ENCODE data around the gene FOXP1. TPM values are rescaled to one million over a fixed set of nuclear protein-coding genes. Genes with fewer than 3 reads are reported as not detected.

Gene FOXP1
- total and polyA plus RNA-seq, 2 donors (not counting 1 experiment from before 2014, with no cell fraction given): 70.3 to 101 TPM

- Histone ChIP-seq H3K4me1 (ENCODE audit: control insufficient read depth, extremely low read depth, insufficient read depth, low read length) (no peaks in the 10 kb centered on the region), H3K4me2 (ENCODE audit: extremely low read depth, insufficient read depth, low read length) (no peak overlapping the region), H4K20me1 (ENCODE audit: control insufficient read depth, extremely low read depth, insufficient read depth, low read length) (no peaks in the 10 kb centered on the region), H3K27me3 (ENCODE audit: control insufficient read depth, insufficient read depth, low read length) (no peaks in the 10 kb centered on the region), H3K36me3 (ENCODE audit: control insufficient read depth, insufficient read depth, low read length) (no peaks in the 10 kb centered on the region), H3K27ac (ENCODE audit: insufficient read depth, low read length) (no peak overlapping the region), H3K9me3 (ENCODE audit: control insufficient read depth, insufficient read depth, low read depth, low read length) (no peaks in the 10 kb centered on the region), H3K4me3 (replicated peaks in 1 of 4; ENCODE audit: control extremely low read depth in 1 of 4, insufficient read depth in 1 of 4, low read depth in 3 of 4, low read length in 4 of 4) (no peak overlapping the region), H3K79me2 (ENCODE audit: control insufficient read depth, insufficient read depth, low read length) (no peaks in the 10 kb centered on the region), H3K9ac (ENCODE audit: insufficient read depth, low read length) (no peak overlapping the region), H2AFZ (ENCODE audit: low read length) (no peak overlapping the region)
- TF ChIP-seq CTCF (conservative IDR thresholded peaks at IDR 0.05 in 1 of 2, IDR thresholded peaks at IDR 0.05 in 1 of 2; ENCODE audit: low read depth in 1 of 2, low read length in 2 of 2) (no peak), EZH2 (IDR thresholded peaks at IDR 0.05; ENCODE audit: low read length, missing control alignments) (no peak)
- DNase-seq (ENCODE audit: low read depth in 2 of 2): no peak
Observed at GRCh38 chr3:71614426-71614825, 30.9 kb upstream of the FOXP1 start.

GRCh38 chr3:71611099-71611498, 27.6 kb upstream of the FOXP1 start:
- Histone ChIP-seq H2AFZ (ENCODE audit: low read length) (no peak overlapping the region), H3K9me3 (ENCODE audit: control insufficient read depth, insufficient read depth, low read depth, low read length) (no peaks in the 10 kb centered on the region), H3K9ac (ENCODE audit: insufficient read depth, low read length) (no peak overlapping the region), H3K36me3 (ENCODE audit: control insufficient read depth, insufficient read depth, low read length) (no peaks in the 10 kb centered on the region), H3K27ac (ENCODE audit: insufficient read depth, low read length) (no peak overlapping the region), H4K20me1 (ENCODE audit: control insufficient read depth, extremely low read depth, insufficient read depth, low read length) (no peaks in the 10 kb centered on the region), H3K4me2 (ENCODE audit: extremely low read depth, insufficient read depth, low read length) (no peak overlapping the region), H3K79me2 (ENCODE audit: control insufficient read depth, insufficient read depth, low read length) (no peaks in the 10 kb centered on the region), H3K4me1 (ENCODE audit: control insufficient read depth, extremely low read depth, insufficient read depth, low read length) (no peaks in the 10 kb centered on the region), H3K27me3 (ENCODE audit: control insufficient read depth, insufficient read depth, low read length) (no peaks in the 10 kb centered on the region), H3K4me3 (replicated peaks in 1 of 4; ENCODE audit: control extremely low read depth in 1 of 4, insufficient read depth in 1 of 4, low read depth in 3 of 4, low read length in 4 of 4) (no peak overlapping the region)
- TF ChIP-seq CTCF (conservative IDR thresholded peaks at IDR 0.05 in 1 of 2, IDR thresholded peaks at IDR 0.05 in 1 of 2; ENCODE audit: low read depth in 1 of 2, low read length in 2 of 2): no peak
- TF ChIP-seq EZH2 (IDR thresholded peaks at IDR 0.05; ENCODE audit: low read length, missing control alignments): no peak
- no peak for DNase-seq (ENCODE audit: low read depth in 2 of 2)

- Histone ChIP-seq H3K27me3 (ENCODE audit: control insufficient read depth, insufficient read depth, low read length) (no peaks in the 10 kb centered on the region), H3K4me2 (ENCODE audit: extremely low read depth, insufficient read depth, low read length) (no peak overlapping the region), H3K79me2 (ENCODE audit: control insufficient read depth, insufficient read depth, low read length) (no peaks in the 10 kb centered on the region), H3K36me3 (ENCODE audit: control insufficient read depth, insufficient read depth, low read length) (no peaks in the 10 kb centered on the region), H3K27ac (ENCODE audit: insufficient read depth, low read length) (no peak overlapping the region), H3K4me3 (replicated peaks in 1 of 4; ENCODE audit: control extremely low read depth in 1 of 4, insufficient read depth in 1 of 4, low read depth in 3 of 4, low read length in 4 of 4) (no peak overlapping the region), H3K9me3 (ENCODE audit: control insufficient read depth, insufficient read depth, low read depth, low read length) (no peaks in the 10 kb centered on the region), H2AFZ (ENCODE audit: low read length) (no peak overlapping the region), H3K4me1 (ENCODE audit: control insufficient read depth, extremely low read depth, insufficient read depth, low read length) (peaks cover under 1% of the 10 kb centered on the region), H4K20me1 (ENCODE audit: control insufficient read depth, extremely low read depth, insufficient read depth, low read length) (no peaks in the 10 kb centered on the region), H3K9ac (ENCODE audit: insufficient read depth, low read length) (no peak overlapping the region)
- TF ChIP-seq CTCF (conservative IDR thresholded peaks at IDR 0.05 in 1 of 2, IDR thresholded peaks at IDR 0.05 in 1 of 2; ENCODE audit: low read depth in 1 of 2, low read length in 2 of 2) (no peak), EZH2 (IDR thresholded peaks at IDR 0.05; ENCODE audit: low read length, missing control alignments) (no peak)
- no peak for DNase-seq (ENCODE audit: low read depth in 2 of 2)
Observed at GRCh38 chr3:71607364-71607763, 23.8 kb upstream of the FOXP1 start.

Data from fibroblast of lung (primary cell).